ACC112 (cell line): ENCODE measurements around the gene SART3.
"Not testable (repeated sequence)": the region's sequence is repeated elsewhere in the genome, so short reads cannot be mapped to it uniquely, and the experiment has no call there.

Experiments
- H2AFZ ChIP-seq: fragments of 200-600 bp; sonication (generic); one replicate; pipeline ENCODE4 v1.6.0; 2017; ENCODE audit warnings: antibody characterized with exemption, low read length; ENCODE audit not compliant: unreplicated experiment
- H3K27ac ChIP-seq: fragments of 200-600 bp; sonication (generic); 2 replicates; pipeline ENCODE4 v1.5.1; 2014; ENCODE audit warnings: low read depth, mild to moderate bottlenecking, antibody characterized with exemption, low read length, moderate library complexity
- H3K27me3 ChIP-seq: fragments of 200-600 bp; sonication (generic); 2 replicates; pipeline ENCODE4 v1.6.1; 2014; ENCODE audit warnings: mild to moderate bottlenecking, antibody characterized with exemption, low read length, moderate library complexity, mixed read lengths; ENCODE audit not compliant: insufficient read depth
- H3K36me3 ChIP-seq: fragments of 200-600 bp; sonication (generic); 2 replicates; pipeline ENCODE4 v1.6.1; 2016; ENCODE audit warnings: mild to moderate bottlenecking, antibody characterized with exemption, low read length, moderate library complexity, mixed read lengths; ENCODE audit not compliant: insufficient read depth
- H3K4me1 ChIP-seq: fragments of 200-600 bp; sonication (generic); one replicate; pipeline ENCODE4 v1.6.1; 2016; ENCODE audit warnings: low read length, mixed read lengths; ENCODE audit not compliant: insufficient read depth, unreplicated experiment, control insufficient read depth
- H3K4me3 ChIP-seq: fragments of 200-600 bp; sonication (generic); 2 replicates; pipeline ENCODE4 v1.5.1; 2014; ENCODE audit warnings: mild to moderate bottlenecking, low read depth, low read length
- H3K79me2 ChIP-seq: fragments of 200-600 bp; sonication (generic); one replicate; pipeline ENCODE4 v1.6.0; 2016; ENCODE audit warnings: low read length; ENCODE audit not compliant: control insufficient read depth, unreplicated experiment, insufficient read depth

The SART3 gene

GRCh38 chr12:108578264-108578663, 17.3 kb upstream of the SART3 start:
- Histone ChIP-seq H3K4me1 (no peaks in the 10 kb centered on the region), H3K27ac (no peak overlapping the region), H3K4me3 (no peak overlapping the region), H2AFZ (no peak overlapping the region), H3K27me3 (no peaks in the 10 kb centered on the region), H3K79me2 (no peaks in the 10 kb centered on the region), H3K36me3 (no peaks in the 10 kb centered on the region)

- Histone ChIP-seq H3K27ac (no peak overlapping the region), H3K27me3 (no peaks in the 10 kb centered on the region), H3K4me1 (no peaks in the 10 kb centered on the region)
These were observed 16.5 kb upstream of the SART3 start for GRCh38 chr12:108577458-108577857.

GRCh38 chr12:108576660-108577234, 15.8 kb upstream of the SART3 start:
- Histone ChIP-seq H3K4me1 (no peaks in the 10 kb centered on the region), H3K36me3 (no peaks in the 10 kb centered on the region), H3K27ac (no peak overlapping the region), H2AFZ (no peak overlapping the region), H3K79me2 (no peaks in the 10 kb centered on the region), H3K27me3 (no peaks in the 10 kb centered on the region), H3K4me3 (no peak overlapping the region)

More at GRCh38 chr12:108577458-108577857, 16.5 kb upstream of the SART3 start:
- no peaks in the 10 kb centered on the region for H3K36me3 ChIP-seq
- H2AFZ ChIP-seq = no peak overlapping the region
- no peak overlapping the region for H3K4me3 ChIP-seq
- H3K79me2 ChIP-seq = no peaks in the 10 kb centered on the region

GRCh38 chr12:108575199-108575912, 14.4 kb upstream of the SART3 start:
- Histone ChIP-seq H3K79me2 (no peaks in the 10 kb centered on the region), H3K4me3 (no peak overlapping the region), H2AFZ (no peak overlapping the region), H3K4me1 (no peaks in the 10 kb centered on the region), H3K27me3 (no peaks in the 10 kb centered on the region), H3K36me3 (no peaks in the 10 kb centered on the region), H3K27ac (no peak overlapping the region)

GRCh38 chr12:108574276-108574675, 13.3 kb upstream of the SART3 start:
- H2AFZ ChIP-seq, H3K4me1 ChIP-seq, H3K36me3 ChIP-seq, H3K79me2 ChIP-seq, H3K27me3 ChIP-seq, H3K4me3 ChIP-seq, H3K27ac ChIP-seq: not testable (repeated sequence)

GRCh38 chr12:108573317-108573716, 12.3 kb upstream of the SART3 start:
- Histone ChIP-seq H2AFZ (no peak overlapping the region), H3K4me3 (no peak overlapping the region), H3K36me3 (no peaks in the 10 kb centered on the region; the same call in 1 of the 2 replicates), H3K4me1 (no peaks in the 10 kb centered on the region), H3K27ac (no peak overlapping the region), H3K79me2 (no peaks in the 10 kb centered on the region), H3K27me3 (no peaks in the 10 kb centered on the region)

- Histone ChIP-seq H2AFZ (no peak overlapping the region), H3K27me3 (no peaks in the 10 kb centered on the region), H3K79me2 (no peaks in the 10 kb centered on the region), H3K4me3 (no peak overlapping the region), H3K36me3 (no peaks in the 10 kb centered on the region; the same call in 1 of the 2 replicates), H3K4me1 (peaks cover 6% of the 10 kb centered on the region), H3K27ac (no peak overlapping the region)
These were observed 11.3 kb upstream of the SART3 start for GRCh38 chr12:108572166-108572790.

GRCh38 chr12:108571609-108572165, 10.7 kb upstream of the SART3 start:
- Histone ChIP-seq H3K4me1 (peaks cover 11% of the 10 kb centered on the region), H3K79me2 (no peaks in the 10 kb centered on the region), H3K27me3 (no peaks in the 10 kb centered on the region), H2AFZ (no peak overlapping the region), H3K36me3 (peaks cover 1% of the 10 kb centered on the region), H3K27ac (no peak overlapping the region), H3K4me3 (no peak overlapping the region)

- Histone ChIP-seq H3K79me2 (no peaks in the 10 kb centered on the region), H3K36me3 (peaks cover 3% of the 10 kb centered on the region), H2AFZ (no peak overlapping the region), H3K4me3 (no peak overlapping the region), H3K4me1 (peaks cover 17% of the 10 kb centered on the region), H3K27ac (no peak overlapping the region), H3K27me3 (no peaks in the 10 kb centered on the region)
These were observed 10.0 kb upstream of the SART3 start for GRCh38 chr12:108570743-108571608.
